Activated T-cell treated with anti-CD3 and anti-CD28 coated beads, Interleukin-2, amount 50 U/mL, for 48 hours (primary cell): ENCODE measurements around the gene UBE2I.
"Not testable (repeated sequence)": the region's sequence is repeated elsewhere in the genome, so short reads cannot be mapped to it uniquely, and the experiment has no call there.

Source experiments
- DNase-seq, 2 experiments: peaks; one replicate each; pipeline ENCODE4 v3.0.0-alpha.2; 2020

Gene UBE2I

DNA sequence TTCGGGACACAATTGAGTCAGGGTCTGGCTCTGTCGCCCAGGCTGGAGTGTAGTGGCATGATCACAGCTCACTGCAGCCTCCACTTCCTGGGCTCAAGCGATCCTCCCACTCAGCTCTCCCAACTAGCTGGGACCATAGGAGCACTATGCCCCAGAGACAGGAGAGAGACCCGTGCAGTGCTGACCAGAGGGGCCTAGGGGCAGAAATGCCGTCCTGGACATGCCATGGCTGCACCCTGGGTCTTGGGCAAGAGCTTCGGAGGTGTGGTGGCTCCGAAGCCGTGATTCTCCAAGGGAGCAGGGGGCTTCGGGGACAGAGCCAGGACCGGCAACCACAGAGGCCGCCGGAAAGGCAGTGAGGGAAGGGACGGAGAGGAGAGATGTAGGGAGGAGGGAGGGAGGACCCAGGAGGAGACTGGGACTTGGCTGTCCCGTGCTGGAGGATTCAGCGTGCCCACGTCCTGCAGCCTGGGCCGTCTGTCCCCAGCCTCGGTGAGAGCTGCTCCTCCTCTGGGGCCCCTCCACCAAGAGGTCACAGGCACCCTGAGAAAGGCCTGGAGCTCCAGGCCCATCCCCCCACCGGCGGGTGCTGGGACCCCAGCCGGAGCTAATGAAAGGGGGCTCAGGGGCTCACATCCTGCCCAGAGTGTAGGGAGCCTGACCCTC is 31.7 kb upstream of the UBE2I start:
- no peak for DNase-seq

DNA sequence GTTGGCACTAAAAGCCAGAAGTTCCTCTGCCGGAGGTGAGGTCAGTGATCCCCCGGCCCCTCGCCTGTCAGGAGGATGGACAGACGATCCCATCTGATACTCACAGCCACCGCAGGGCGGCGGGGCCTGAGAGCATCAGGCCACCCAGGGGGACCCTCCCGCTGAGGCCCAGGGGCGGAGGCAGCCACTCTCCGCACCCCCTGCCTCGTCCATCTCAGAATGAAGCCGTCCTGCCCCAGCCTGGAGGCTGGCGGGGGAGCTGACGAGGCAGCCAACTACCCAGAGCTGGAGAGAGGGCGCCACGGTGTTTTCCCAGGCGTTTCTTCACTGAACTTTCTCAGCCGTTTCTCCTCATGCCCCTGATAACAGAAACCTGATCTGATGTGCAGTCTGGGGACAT is 31.0 kb upstream of the UBE2I start:
- DNase-seq: no peak

GRCh38 chr16:1279081-1279944 is 30.1 kb upstream of the UBE2I start:
- DNase-seq: no peak

- no peak for DNase-seq
These were observed 29.4 kb upstream of the UBE2I start for GRCh38 chr16:1279945-1280589.

GRCh38 chr16:1280783-1281182 is 28.7 kb upstream of the UBE2I start:
- no peak for DNase-seq

DNA sequence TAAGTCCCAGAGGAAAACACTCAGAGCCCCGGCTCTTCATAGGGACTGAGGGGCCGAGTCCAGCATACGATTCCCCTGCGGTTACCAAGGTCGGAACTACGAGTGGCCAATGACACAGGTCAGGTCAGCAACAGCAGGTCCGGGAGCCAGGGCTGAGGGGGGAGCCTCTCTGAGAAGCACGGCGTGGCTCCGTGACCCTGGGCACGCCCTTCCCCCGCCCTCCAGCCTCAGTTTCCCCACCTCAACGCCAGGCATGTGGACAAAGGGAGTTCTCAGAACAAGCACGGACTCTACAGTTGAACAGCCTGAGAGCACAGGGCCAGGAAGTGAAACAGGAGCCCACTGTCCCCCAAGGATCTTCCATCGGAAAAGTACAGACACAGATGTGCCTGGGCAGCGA is 27.9 kb upstream of the UBE2I start:
- no peak for DNase-seq

DNA sequence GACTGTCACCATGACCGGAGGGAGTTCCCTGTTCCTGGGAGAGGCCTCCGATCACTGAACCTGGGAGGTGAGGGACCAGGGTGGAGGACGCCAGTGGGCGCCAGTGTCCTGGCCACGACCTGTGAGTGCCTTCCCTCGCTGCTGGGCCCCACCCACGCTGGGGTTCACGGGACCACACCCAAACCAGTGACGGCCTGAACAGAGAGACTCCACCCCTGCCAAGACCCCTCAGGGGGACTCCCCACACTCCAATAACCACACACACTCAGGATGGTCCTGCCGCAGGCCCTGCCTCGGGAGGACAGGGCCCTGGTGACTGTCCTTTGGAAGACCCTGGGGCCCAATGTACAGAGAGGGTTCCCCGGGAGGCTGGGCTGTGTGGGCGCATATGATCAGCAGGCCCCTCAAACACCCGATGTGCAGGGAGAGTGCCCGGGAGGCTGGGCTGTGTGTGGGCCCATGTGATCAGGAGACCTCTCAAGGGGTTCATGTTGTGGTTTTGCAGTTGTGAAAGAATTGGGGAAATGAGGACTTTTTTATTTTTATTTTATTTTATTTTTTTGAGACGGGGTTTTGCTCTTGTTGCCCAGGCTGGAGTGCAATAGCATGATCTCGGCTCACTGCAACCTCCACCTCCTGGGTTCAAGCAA is 27.0 kb upstream of the UBE2I start:
- no peak for DNase-seq

- DNase-seq: no peak
These were observed 26.1 kb upstream of the UBE2I start for GRCh38 chr16:1283296-1283695.

DNA sequence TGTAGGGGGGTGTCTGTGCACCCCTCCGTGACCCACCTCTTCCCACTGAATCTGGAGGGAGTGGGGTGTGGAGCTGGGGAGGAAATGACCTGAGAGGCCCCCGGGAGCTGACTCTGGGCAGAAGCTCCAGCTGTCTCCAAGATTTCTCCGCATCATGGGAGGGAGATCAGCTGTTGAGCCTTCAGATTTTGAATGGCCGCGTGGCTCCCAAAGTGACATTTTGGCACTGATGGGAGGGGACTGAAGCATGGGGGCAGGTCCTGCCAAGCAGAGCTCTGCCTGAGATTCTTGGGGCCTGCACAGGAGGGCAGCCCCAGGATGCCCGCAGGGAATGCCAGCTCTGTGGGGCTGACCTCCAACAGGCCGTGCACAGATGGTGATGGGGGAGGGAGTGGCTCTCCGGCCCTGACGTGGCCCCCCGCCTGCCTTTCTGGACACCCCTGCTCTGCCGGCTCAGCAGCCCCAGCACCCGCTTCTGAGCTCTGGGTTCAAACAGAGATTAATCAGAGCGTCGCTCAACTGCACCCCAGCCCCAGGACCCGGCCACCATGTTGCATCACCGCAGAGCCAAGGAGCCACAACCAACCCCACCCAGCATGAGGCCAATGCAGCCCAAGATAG is 25.3 kb upstream of the UBE2I start:
- no peak for DNase-seq

DNA sequence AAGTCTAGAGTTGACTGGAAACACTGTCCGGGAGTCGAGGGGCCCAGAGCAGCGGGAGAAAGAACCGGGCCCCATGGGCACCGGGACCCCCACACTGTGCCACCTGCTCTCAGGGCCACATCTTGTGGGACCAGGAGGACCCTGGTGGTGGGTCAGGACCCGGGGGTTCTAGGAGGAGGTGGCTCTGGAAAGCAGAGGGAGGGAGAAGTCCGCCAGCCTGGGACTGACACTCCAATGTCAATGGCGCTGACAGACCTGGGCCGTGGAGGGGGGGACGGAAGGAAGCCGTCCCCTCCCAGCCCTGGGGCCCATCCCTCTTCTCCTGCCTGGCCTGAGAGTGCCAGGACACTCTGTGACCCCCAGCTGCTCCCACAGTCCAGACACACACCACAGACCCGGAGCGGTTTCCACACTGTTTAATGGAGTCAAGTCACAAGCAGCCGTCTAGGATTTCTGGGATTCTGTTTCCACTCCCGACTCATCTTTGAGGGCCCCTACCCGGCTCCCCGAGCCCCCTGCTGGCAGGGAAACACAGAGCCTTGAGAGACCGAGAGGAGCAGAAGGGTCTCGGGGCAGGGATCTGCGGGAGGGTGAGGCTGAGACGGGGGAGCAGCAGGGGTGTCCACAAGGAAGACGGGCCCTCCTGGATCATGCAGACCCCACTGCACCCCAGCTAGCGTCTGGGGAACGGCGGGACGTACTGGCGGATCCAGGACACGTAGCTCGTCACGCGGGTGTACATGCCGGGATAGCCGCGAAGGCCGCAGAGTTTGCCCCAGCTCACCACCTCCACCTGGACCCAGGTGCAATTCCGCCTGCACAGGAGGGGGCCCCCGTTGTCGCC is 23.5 kb upstream of the UBE2I start:
- DNase-seq: no peak

DNA sequence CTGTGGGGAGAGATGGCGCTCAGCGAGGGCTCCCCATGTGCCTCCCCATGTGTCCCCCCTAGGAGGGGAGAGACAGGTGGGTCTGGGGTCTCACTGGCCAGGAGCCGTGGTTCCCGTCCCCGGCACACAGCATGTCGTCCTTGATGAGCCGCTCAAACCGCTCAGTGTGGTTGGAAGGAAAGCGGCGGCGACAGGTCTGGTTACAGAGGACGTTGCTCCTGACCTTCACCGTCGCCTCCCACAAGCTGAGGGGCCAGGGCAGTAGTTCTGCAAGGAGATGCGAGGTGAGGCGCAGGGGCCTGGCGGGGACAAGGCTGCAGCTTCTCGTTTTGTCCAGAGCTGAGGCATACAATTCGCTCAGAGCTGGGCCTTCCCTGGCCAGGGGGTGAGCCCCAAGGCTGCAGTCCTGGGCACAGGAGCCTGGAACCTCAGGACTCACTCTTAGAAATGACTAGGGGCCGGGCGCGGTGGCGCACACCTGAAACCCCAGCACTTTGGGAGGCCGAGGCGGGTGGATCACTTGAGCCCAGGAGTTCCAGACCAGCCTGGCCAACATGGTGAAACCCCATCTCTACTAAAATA is 22.8 kb upstream of the UBE2I start:
- no peak for DNase-seq

GRCh38 chr16:1287982-1288670 is 21.3 kb upstream of the UBE2I start:
- no peak for DNase-seq

DNA sequence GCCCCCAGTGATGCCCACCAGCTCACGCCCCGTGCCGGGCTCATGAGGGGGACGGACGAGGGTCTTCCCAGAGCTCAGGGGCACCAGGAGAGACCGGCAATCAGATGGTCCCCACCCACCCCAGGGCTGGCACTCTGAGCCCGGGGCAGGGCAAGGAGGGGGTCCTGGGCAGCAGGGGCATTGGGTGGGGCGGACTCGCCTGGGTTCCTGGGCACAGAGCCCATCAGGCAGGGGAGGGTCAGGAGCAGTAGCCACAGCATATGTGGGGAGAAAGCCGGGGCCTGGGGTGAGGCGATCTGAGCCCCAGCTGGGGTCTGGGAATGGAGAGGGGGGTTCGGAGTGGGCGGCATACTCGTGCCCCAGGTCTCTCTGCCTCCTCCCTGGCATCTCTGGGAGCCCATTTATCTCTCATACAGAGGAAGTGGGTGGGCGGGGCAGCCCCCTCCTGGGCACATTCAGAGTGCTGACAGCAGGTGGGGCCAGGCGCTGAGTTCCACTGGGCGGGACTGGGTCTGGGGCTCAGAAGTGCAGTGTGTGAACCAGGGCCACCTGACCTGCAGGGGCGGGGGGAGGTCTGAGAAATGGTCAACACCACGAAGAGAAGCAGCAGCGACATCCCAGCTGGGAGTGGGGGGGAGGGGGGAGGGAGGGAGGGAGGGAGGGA is 20.5 kb upstream of the UBE2I start:
- DNase-seq: no peak

GRCh38 chr16:1289477-1289866 is 20.0 kb upstream of the UBE2I start:
- no peak for DNase-seq

DNA sequence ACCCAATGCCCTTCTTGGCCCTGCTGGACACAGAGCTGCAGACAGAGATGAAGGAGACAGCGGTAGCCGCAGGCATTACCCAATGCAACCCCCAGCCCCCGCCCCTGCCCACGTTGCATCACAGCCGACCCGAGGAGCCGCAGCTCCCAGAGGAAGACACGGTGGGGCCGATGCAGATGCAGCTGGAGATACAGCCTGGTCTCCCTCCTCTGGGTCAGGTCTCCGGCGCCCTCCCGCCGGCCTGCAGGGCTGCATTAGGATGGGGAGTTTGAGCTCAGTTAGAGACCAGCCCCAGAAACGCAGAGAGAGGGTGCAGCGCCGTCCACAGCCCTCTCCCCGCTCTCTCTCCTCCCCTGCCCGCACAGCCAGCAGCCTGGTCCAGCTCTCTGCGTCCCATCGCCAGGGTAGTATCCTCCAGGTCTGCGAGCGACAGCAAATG is 19.4 kb upstream of the UBE2I start:
- DNase-seq: no peak

DNA sequence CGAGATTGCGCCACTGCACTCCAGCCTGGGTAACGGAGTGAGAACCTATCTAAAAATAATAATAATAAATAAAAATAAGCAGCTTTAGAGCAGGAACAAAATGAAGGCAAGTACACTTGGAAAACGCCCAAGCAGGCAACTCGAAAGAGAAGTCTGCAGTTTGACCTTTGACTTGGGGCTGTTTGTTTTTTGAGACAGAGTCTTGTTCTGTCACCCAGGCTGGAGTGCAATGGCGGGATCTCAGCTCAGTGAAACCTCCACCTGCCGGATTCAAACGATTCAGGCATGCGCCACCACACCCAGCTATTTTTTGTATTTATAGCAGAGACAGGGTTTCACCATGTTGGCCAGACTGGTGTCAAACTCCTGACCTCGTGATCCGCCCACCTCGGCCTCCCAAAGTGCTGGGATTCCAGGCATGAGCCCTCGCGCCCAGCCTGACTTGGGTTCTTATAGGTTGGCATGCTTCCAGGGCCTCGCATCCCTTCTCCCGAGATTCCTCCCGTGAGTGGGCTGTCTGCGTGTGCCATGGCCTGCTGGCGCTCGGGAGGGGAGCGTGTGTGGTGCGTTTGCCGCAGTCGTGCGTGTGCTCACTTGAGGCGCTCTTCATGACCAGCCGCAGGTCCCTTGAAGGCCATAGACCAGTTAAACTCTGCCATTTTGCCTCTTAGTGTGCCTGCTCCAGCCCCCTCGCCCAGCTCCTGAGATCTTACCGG is 18.4 kb upstream of the UBE2I start:
- no peak for DNase-seq

- DNase-seq: no peak
These were observed 17.9 kb upstream of the UBE2I start for GRCh38 chr16:1291576-1291974.

GRCh38 chr16:1292208-1292607 is 17.2 kb upstream of the UBE2I start:
- not testable (repeated sequence) for DNase-seq

DNA sequence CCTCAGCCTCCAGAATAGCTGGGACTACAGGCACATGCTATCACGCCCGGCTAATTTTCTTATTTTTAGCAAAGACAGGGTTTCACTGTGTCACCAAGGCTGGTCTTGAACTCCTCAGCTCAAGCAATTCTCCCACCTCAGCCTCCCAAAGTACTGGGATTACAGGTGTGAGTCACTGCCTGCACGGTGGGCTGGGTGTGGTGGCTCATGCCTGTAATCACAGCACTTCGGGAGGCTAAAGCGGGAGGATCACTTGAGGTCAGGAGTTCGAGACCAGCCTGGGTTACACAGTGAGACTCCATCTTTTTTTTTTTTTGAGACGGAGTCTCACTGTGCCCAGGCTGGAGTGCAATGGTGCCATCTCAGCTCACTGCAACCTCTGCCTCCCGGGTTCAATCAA is 16.6 kb upstream of the UBE2I start:
- not testable (repeated sequence) for DNase-seq
